ENCODE results near the gene MBNL3. TPM values are rescaled to one million over a fixed set of nuclear protein-coding genes. Genes with fewer than 3 reads are reported as not detected.

Gene MBNL3
- total RNA-seq, 1 experiment from 2014 or later = 2.6 TPM

- no peak overlapping the region for H2BK5ac ChIP-seq (ENCODE audit: insufficient read length, low read length)
These were observed 73.8 kb downstream of the MBNL3 start for GRCh38 chrX:132415012-132415411.

More at GRCh38 chrX:132415012-132415411, 73.8 kb downstream of the MBNL3 start:
- Histone ChIP-seq H2BK120ac (ENCODE audit: low read depth, low read length, poor library complexity, severe bottlenecking) (peak overlapping the region; percentile 61), H3K4me1 (ENCODE audit: insufficient read depth, low read length) (peaks cover 11% of the 10 kb centered on the region; the same call in 1 of the 2 replicates), H3K14ac (ENCODE audit: insufficient read depth, low read length) (no peak overlapping the region), H2AFZ (ENCODE audit: low read length) (no peak overlapping the region), H2BK12ac (ENCODE audit: insufficient read length, low read depth, low read length) (no peak overlapping the region), H3K9ac (ENCODE audit: extremely low read depth, insufficient read length, low read length) (no peak overlapping the region), H3K23me2 (ENCODE audit: insufficient read length, low read depth, low read length, poor library complexity, severe bottlenecking) (peaks cover 2% of the 10 kb centered on the region), H3K23ac (ENCODE audit: insufficient read length, low read depth, low read length) (no peak overlapping the region), H3K79me1 (ENCODE audit: insufficient read depth, low read depth, low read length, poor library complexity, severe bottlenecking) (no peaks in the 10 kb centered on the region), H2BK20ac (ENCODE audit: low read depth, low read length, poor library complexity, severe bottlenecking) (no peak overlapping the region), H3K27ac (ENCODE audit: insufficient read length, low read depth, low read length) (no peak overlapping the region), H3K4ac (ENCODE audit: low read depth, low read length) (no peak overlapping the region), H4K8ac (replicated peaks; ENCODE audit: insufficient read length, low read depth, low read length) (no peak overlapping the region), H4K20me1 (ENCODE audit: control insufficient read depth, insufficient read depth, insufficient read length) (no peaks in the 10 kb centered on the region), H2AK5ac (ENCODE audit: insufficient read length, low read length) (no peak overlapping the region), H4K5ac (ENCODE audit: insufficient read length, low read depth, low read length) (no peak overlapping the region), H3K18ac (ENCODE audit: insufficient read length, low read depth, low read length) (no peak overlapping the region), H3T11ph (ENCODE audit: low read length) (no peak overlapping the region), H3K4me2 (ENCODE audit: insufficient read depth, insufficient read length, low read length) (no peak overlapping the region), H3K56ac (ENCODE audit: insufficient read length, low read depth, low read length) (no peak overlapping the region), H4K91ac (ENCODE audit: insufficient read length, low read depth, low read length) (no peak overlapping the region), H3K9me3 (ENCODE audit: control insufficient read depth, low read depth, low read length) (no peaks in the 10 kb centered on the region), H3K79me2 (ENCODE audit: insufficient read depth, low read length) (no peaks in the 10 kb centered on the region), H3K27me3 (ENCODE audit: insufficient read depth, low read length) (peaks cover 4% of the 10 kb centered on the region; the same call in 1 of the 2 replicates), H2BK15ac (ENCODE audit: low read depth, low read length) (no peak overlapping the region)
- TF ChIP-seq CTCF (conservative IDR thresholded peaks at IDR 0.05) = no peak
- Mint-ChIP-seq H3K9me3 (no peaks in the 10 kb centered on the region; a peak in 2 of 5 replicates), H3K36me3 (ENCODE audit: insufficient read depth in 1 of 3, low read depth in 3 of 3) (no peaks in the 10 kb centered on the region; a peak in 1 of 7 replicates), H3K27ac (peak overlapping the region in 1 of 3 experiments; percentile 6; a peak in 1 of 7 replicates), H3K27me3 (ENCODE audit: low read depth) (peaks cover 46% of the 10 kb centered on the region), H3K4me3 (no peak overlapping the region), H3K4me1 (peaks cover 47 to 50% of the 10 kb centered on the region in 2 experiments)
- WGBS (ENCODE audit: extremely low coverage, insufficient read length, low lambda C conversion rate) = no CpG with 5 or more reads among the region's 3 CpGs
- no peak for DNase-seq
